HCT116 (cell line): Measurements from ENCODE around the gene SPEF1. TPM values are rescaled to one million over a fixed set of nuclear protein-coding genes. Genes with fewer than 3 reads are reported as not detected.
A peak's percentile ranks its signal among the peaks of the same experiment; 100 is the strongest.

Experiments used
- ATAC-seq: fragments of 200-7000 bp; cut with Tn5 transposase; 2 replicates; pipeline ENCODE4 v1.9.1; 2020; ENCODE audit warnings: mild to moderate bottlenecking, moderate library complexity
- BruUV-seq: library from RNA; stranded (reverse); fragments of 400-500 nt; replicated peaks from 2 replicates; lab custom pipeline; 2021; lab: Mats Ljungman, UMichigan
- CTCF ChIA-PET: fragments of 300-600 bp; sonication (Branson Sonifier 250); formaldehyde crosslinking; loops from one replicate; lab custom pipeline; 2021; ENCODE audit warnings: antibody characterized with exemption; lab: Charles Lee
- POLR2A ChIA-PET: fragments of 300-600, 350-600 bp; sonication (Branson Sonifier 250); formaldehyde crosslinking; loops from one replicate; lab custom pipeline; 2021; ENCODE audit warnings: antibody characterized with exemption; lab: Charles Lee
- RAD21 ChIA-PET, 2 experiments: fragments of 300-600 bp; sonication (Branson Sonifier 250); formaldehyde crosslinking; loops; one replicate each; lab custom pipeline; 2023; ENCODE audit warnings: low total read pairs in 2 of 2; ENCODE audit not compliant: uncharacterized antibody in 2 of 2, unreplicated experiment in 2 of 2, low non-redundant PET in 1 of 2; lab: Charles Lee
- DNase-seq: peaks from one replicate; pipeline ENCODE4 v3.0.0-alpha.2; 2010; ENCODE audit warnings: low read depth, low spot score
- H2AFZ ChIP-seq: fragments of 200-600 bp; shearing (Covaris generic), sonication (generic); 2 replicates; pipeline ENCODE4 v1.6.1; 2017; ENCODE audit warnings: low read depth, mixed run types, mixed read lengths, antibody characterized with exemption, low read length; ENCODE audit not compliant: poor library complexity, severe bottlenecking
- H3K27ac ChIP-seq: 2 replicates; pipeline ENCODE4 v1.5.1; 2012; ENCODE audit warnings: low read depth, low read length
- H3K27me3 ChIP-seq: fragments of 200-600 bp; sonication (generic); 2 replicates; pipeline ENCODE4 v1.6.1; 2016; ENCODE audit warnings: mixed run types, low read length, mixed read lengths; ENCODE audit not compliant: insufficient read depth
- H3K36me3 ChIP-seq, 2 experiments: fragments of 200-500 bp in 1 of 2; fragments of 200-600 bp in 1 of 2; sonication (Bioruptor generic) in 1 of 2; sonication (generic) in 1 of 2; 2 replicates each; pipeline versions ENCODE4 v1.5.1 to v1.6.1; 2014 to 2016; ENCODE audit warnings: low read length in 2 of 2, inconsistent platforms in 1 of 2, mixed read lengths in 1 of 2, mixed run types in 1 of 2; ENCODE audit not compliant: insufficient read depth in 2 of 2, control insufficient read depth in 1 of 2
- H3K4me1 ChIP-seq, 2 experiments: fragments of 200-600 bp in 1 of 2; sonication (generic) in 1 of 2; 2 replicates each; pipeline versions ENCODE4 v1.5.1 to v1.6.1; 2012 to 2017; ENCODE audit warnings: low read length in 2 of 2, inconsistent platforms in 1 of 2, mild to moderate bottlenecking in 1 of 2, mixed read lengths in 1 of 2, mixed run types in 1 of 2, moderate library complexity in 1 of 2; ENCODE audit not compliant: insufficient read depth in 2 of 2, control insufficient read depth in 1 of 2
- H3K4me2 ChIP-seq: fragments of 200-600 bp; sonication (generic); 2 replicates; pipeline ENCODE4 v1.6.1; 2017; ENCODE audit warnings: mixed run types, low read length, mixed read lengths
- H3K4me3 ChIP-seq, 2 experiments: fragments of 200-600 bp in 1 of 2; sonication (generic) in 1 of 2; replicated peaks in 1 of 2; 2 replicates each; pipeline ENCODE4 v1.5.1; 2011 to 2016; ENCODE audit warnings: low read length in 2 of 2, control low read depth in 1 of 2, low read depth in 1 of 2, mild to moderate bottlenecking in 1 of 2, mixed read lengths in 1 of 2, mixed run types in 1 of 2
- H3K79me2 ChIP-seq: fragments of 200-600 bp; sonication (generic); 2 replicates; pipeline ENCODE4 v1.6.1; 2017; ENCODE audit warnings: mild to moderate bottlenecking, mixed run types, low read length, moderate library complexity, mixed read lengths; ENCODE audit not compliant: insufficient read depth
- H3K9ac ChIP-seq: fragments of 200-600 bp; sonication (generic); 2 replicates; pipeline ENCODE4 v1.6.1; 2016; ENCODE audit warnings: low read length, mixed read lengths
- H3K9me2 ChIP-seq: fragments of 200-600 bp; sonication (generic), shearing (Covaris generic); 2 replicates; pipeline ENCODE4 v1.6.1; 2017; ENCODE audit warnings: mixed run types, mild to moderate bottlenecking, moderate library complexity; ENCODE audit not compliant: insufficient read depth
- H3K9me3 ChIP-seq, 2 experiments: fragments of 200-500 bp in 1 of 2; fragments of 200-600 bp in 1 of 2; sonication (Bioruptor generic) in 1 of 2; sonication (generic) in 1 of 2; 2 replicates each; pipeline ENCODE4 v1.6.1; 2014 to 2017; ENCODE audit warnings: low read length in 2 of 2, mixed read lengths in 2 of 2, inconsistent platforms in 1 of 2, low read depth in 1 of 2, mild to moderate bottlenecking in 1 of 2, mixed run types in 1 of 2, moderate library complexity in 1 of 2; ENCODE audit not compliant: control insufficient read depth in 1 of 2, insufficient read depth in 1 of 2
- H4K20me1 ChIP-seq: fragments of 200-600 bp; sonication (generic), shearing (Covaris generic); 2 replicates; pipeline ENCODE4 v1.6.1; 2017; ENCODE audit warnings: mixed run types, mild to moderate bottlenecking, moderate library complexity; ENCODE audit not compliant: insufficient read depth
- CBX3 ChIP-seq: IDR thresholded peaks from 2 replicates; pipeline ENCODE4 v1.6.1; 2012; ENCODE audit warnings: low read depth
- CTCF ChIP-seq, 3 experiments: fragments of 200-600 bp in 1 of 3; sonication (generic) in 1 of 3; IDR thresholded peaks in 2 of 3; conservative IDR thresholded peaks in 1 of 3; 2 replicates each; pipeline ENCODE4 v1.5.1; 2012 to 2017; ENCODE audit warnings: low read depth in 2 of 3, low read length in 2 of 3, antibody characterized with exemption in 1 of 3, borderline replicate concordance in 1 of 3, control low read depth in 1 of 3, mild to moderate bottlenecking in 1 of 3, mixed read lengths in 1 of 3, mixed run types in 1 of 3, moderate library complexity in 1 of 3; ENCODE audit not compliant: insufficient read depth in 1 of 3
- EGR1 ChIP-seq: IDR thresholded peaks from 2 replicates; pipeline ENCODE4 v1.6.1; 2012; ENCODE audit warnings: low read depth
- EZH2 ChIP-seq: fragments of 200-600 bp; sonication (generic); IDR thresholded peaks from 2 replicates; pipeline ENCODE4 v1.6.1; 2017; ENCODE audit warnings: antibody characterized with exemption, mixed run types
- FOSL1 ChIP-seq: IDR thresholded peaks from 2 replicates; pipeline ENCODE4 v1.6.1; 2012; ENCODE audit warnings: low read depth
- JUND ChIP-seq: IDR thresholded peaks from 2 replicates; pipeline ENCODE4 v1.6.1; 2012
- REST ChIP-seq: IDR thresholded peaks from 2 replicates; pipeline ENCODE4 v1.6.1; 2012; ENCODE audit warnings: low read depth
- SIN3A ChIP-seq: IDR thresholded peaks from 2 replicates; pipeline ENCODE4 v1.6.1; 2012; ENCODE audit warnings: low read depth
- SP1 ChIP-seq: IDR thresholded peaks from 2 replicates; pipeline ENCODE4 v1.6.1; 2012; ENCODE audit warnings: low read depth
- TCF7L2 ChIP-seq: IDR thresholded peaks from 2 replicates; pipeline ENCODE4 v1.7.0; 2011; ENCODE audit warnings: borderline replicate concordance, inconsistent platforms; ENCODE audit not compliant: insufficient read depth, insufficient read length; ENCODE audit errors: extremely low read depth
- ZBTB33 ChIP-seq: IDR thresholded peaks from 2 replicates; pipeline ENCODE4 v1.6.1; 2011; ENCODE audit warnings: mild to moderate bottlenecking, low read length, moderate library complexity; ENCODE audit not compliant: insufficient replicate concordance; ENCODE audit errors: extremely low read depth
- intact Hi-C: fragments of 100-400 bp; cut with micrococcal nuclease; formaldehyde crosslinking; loops from 2 replicates; pipeline ENCODE4 v1.10.0; 2022
- total RNA-seq: library from RNA; stranded (reverse); gene quantifications from one replicate; pipeline ENCODE4 v1.2.1, GENCODE V29; 2021; ENCODE audit not compliant: unreplicated experiment
- TF ChIP-seq, protein P1 (sequence below): IDR thresholded peaks from 2 replicates; pipeline ENCODE4 v1.6.1; 2012

The SPEF1 gene
- total RNA-seq, 1 experiment from 2014 or later = 0.93 TPM

DNA sequence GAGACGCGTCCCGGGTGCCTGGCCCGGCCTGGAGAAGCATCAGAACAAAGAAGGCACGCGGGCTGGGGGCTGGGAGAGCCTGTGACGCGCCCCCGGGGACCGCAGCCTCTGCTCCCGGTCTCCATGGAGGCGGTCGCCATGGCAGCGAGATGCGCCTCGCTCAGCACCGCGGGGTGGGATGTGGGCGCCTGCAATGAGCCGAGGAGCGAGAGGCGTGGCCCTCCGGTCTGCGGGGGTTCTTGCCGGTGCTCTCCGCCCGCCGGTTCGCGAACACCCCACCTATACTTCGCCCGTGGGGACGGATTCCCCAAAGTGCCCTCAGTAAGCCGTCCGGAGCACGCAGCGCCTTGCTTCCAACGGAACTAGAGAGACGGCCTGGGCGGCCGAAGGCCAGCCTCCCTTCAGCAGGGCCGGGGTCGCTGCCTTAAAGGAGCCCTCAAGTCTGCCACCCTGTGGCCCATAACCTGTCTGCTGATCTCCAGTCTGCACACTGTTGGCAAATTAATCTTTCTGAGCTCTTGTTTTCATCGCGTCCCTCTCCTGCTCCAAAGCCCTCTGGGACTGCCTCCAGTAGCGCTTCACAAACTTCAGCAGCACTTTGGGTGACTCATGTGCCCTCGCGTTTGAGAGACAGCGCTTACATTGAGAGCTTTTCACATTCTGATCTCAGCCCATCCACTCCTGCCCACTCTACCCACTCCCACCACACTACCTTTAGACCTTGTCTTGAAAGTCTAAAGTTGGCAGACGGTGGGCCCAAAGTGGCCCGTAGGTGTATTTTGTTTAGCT, 12.7 kb downstream of the SPEF1 start (continued):
- TF ChIP-seq TCF7L2 = no peak
- TF ChIP-seq EGR1 = no peak
- no peak for TF ChIP-seq FOSL1

GRCh38 chr20:3767427-3768341, 13.6 kb downstream of the SPEF1 start, which contains the start of gene ADISSP:
Gene ADISSP, minus strand, starts transcription at chr20:3767753. Its CDS starts 7,653 bp downstream, at chr20:3760100.
- intact Hi-C loops = loop anchor here (2.0 to 5.0 kb wide), 2 partner anchors 51 to 205 kb away; no protein-coding TSS in a partner anchor
- peak; percentile 78; the same call in 1 of the 2 replicates for TF ChIP-seq SIN3A
- TF ChIP-seq TCF7L2 = no peak
- no peak for TF ChIP-seq REST
- TF ChIP-seq, protein P1, sequence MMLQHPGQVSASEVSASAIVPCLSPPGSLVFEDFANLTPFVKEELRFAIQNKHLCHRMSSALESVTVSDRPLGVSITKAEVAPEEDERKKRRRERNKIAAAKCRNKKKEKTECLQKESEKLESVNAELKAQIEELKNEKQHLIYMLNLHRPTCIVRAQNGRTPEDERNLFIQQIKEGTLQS = no peak
- TF ChIP-seq SP1 = peak; percentile 67
- peak in 2 of 3 experiments; percentile 8 to 26; a peak in 2 of 6 replicates for TF ChIP-seq CTCF (IDR thresholded peaks at IDR 0.05 in 2 of 3, conservative IDR thresholded peaks at IDR 0.05 in 1 of 3; ENCODE audit: borderline replicate concordance in 1 of 3, insufficient read depth in 1 of 3, low read depth in 2 of 3, low read length in 2 of 3)
- no peak for TF ChIP-seq JUND
- TF ChIP-seq EZH2 = no peak
- TF ChIP-seq ZBTB33 = peak; percentile 94
- peak; percentile 58; the same call in 1 of the 2 replicates for TF ChIP-seq CBX3

More at GRCh38 chr20:3767427-3768341, 13.6 kb downstream of the SPEF1 start, which contains the start of gene ADISSP:
- POLR2A ChIA-PET = interaction anchor here (0.6 to 1.0 kb wide), 6 partner anchors 11 to 55 kb away, joined by 3 to 5 read pairs (median 4); partner anchors contain the start of genes CENPB, SIGLEC1 and SPEF1
- Histone ChIP-seq H3K27me3 (no peaks in the 10 kb centered on the region), H3K27ac (peak within 1 kb of the TSS; percentile 83), H3K4me1 (peaks cover 12 to 36% of the 10 kb centered on the region in 2 experiments), H3K79me2 (peaks cover 41% of the 10 kb centered on the region), H2AFZ (peak within 1 kb of the TSS; percentile 38), H3K4me3 (peak within 1 kb of the TSS; percentile 84 to 91), H3K9ac (peak within 1 kb of the TSS; percentile 86), H3K9me3 (no peaks in the 10 kb centered on the region), H3K4me2 (peak within 1 kb of the TSS; percentile 90), H4K20me1 (no peaks in the 10 kb centered on the region), H3K9me2 (no peaks in the 10 kb centered on the region), H3K36me3 (peaks cover 0 to 6% of the 10 kb centered on the region in 2 experiments; a peak in 1 of 4 replicates)
- CTCF ChIA-PET = interaction anchor here (0.9 to 2.6 kb wide), 13 partner anchors 11 to 304 kb away, joined by 3 to 23 read pairs (median 7); partner anchors contain the start of genes AP5S1, CENPB and SPEF1
- peak; percentile 95 for DNase-seq
- RAD21 ChIA-PET = interaction anchor here in 1 of 2 experiments (0.6 to 1.0 kb wide), 2 partner anchors 14 to 78 kb away, joined by 3 to 4 read pairs; partner anchors contain the start of gene SPEF1
- peak; percentile 92 for ATAC-seq
- BruUV-seq = no TSS peak
